ENCODE measurements around the gene CAMK4. TPM values are rescaled to one million over a fixed set of nuclear protein-coding genes. Genes with fewer than 3 reads are reported as not detected.
"Not testable (repeated sequence)": the region's sequence is repeated elsewhere in the genome, so short reads cannot be mapped to it uniquely, and the experiment has no call there.

The CAMK4 gene
- total RNA-seq, 3 donors from 2014 or later = 35.5 to 49.5 (median 36.9) TPM

GRCh38 chr5:111407562-111407961, 183.4 kb downstream of the CAMK4 start:
- no peak for ATAC-seq

GRCh38 chr5:111408817-111409216, 184.6 kb downstream of the CAMK4 start:
- Mint-ChIP-seq H3K27me3 (ENCODE audit: low read depth) (no peaks in the 10 kb centered on the region), H3K4me1 (ENCODE audit: low read depth) (peaks cover 4% of the 10 kb centered on the region), H3K36me3 (ENCODE audit: insufficient read depth) (peaks cover 32% of the 10 kb centered on the region), H3K9me3 (peaks cover 2% of the 10 kb centered on the region), H3K4me3 (no peak overlapping the region)
- ATAC-seq = no peak
- DNase-seq = no peak

More at GRCh38 chr5:111407562-111407961, 183.4 kb downstream of the CAMK4 start:
- peaks cover 4% of the 10 kb centered on the region for H3K4me1 Mint-ChIP-seq (ENCODE audit: low read depth)
- H3K27me3 Mint-ChIP-seq (ENCODE audit: low read depth) = no peaks in the 10 kb centered on the region
- H3K9me3 Mint-ChIP-seq = peaks cover 4% of the 10 kb centered on the region
- DNase-seq = no peak
- peaks cover 37% of the 10 kb centered on the region for H3K36me3 Mint-ChIP-seq (ENCODE audit: insufficient read depth)
- no peak overlapping the region for H3K4me3 Mint-ChIP-seq

- peaks cover 36% of the 10 kb centered on the region for H3K36me3 Mint-ChIP-seq (ENCODE audit: insufficient read depth)
Observed at GRCh38 chr5:111409266-111409665, 185.1 kb downstream of the CAMK4 start.

GRCh38 chr5:111410067-111410466, 185.9 kb downstream of the CAMK4 start:
- H3K4me3 Mint-ChIP-seq; H3K4me1 Mint-ChIP-seq (ENCODE audit: low read depth); ATAC-seq; H3K27me3 Mint-ChIP-seq (ENCODE audit: low read depth); H3K9me3 Mint-ChIP-seq; DNase-seq: not testable (repeated sequence)
- peaks cover 37% of the 10 kb centered on the region for H3K36me3 Mint-ChIP-seq (ENCODE audit: insufficient read depth)

More at GRCh38 chr5:111409266-111409665, 185.1 kb downstream of the CAMK4 start:
- H3K27me3 Mint-ChIP-seq (ENCODE audit: low read depth); H3K9me3 Mint-ChIP-seq; H3K4me3 Mint-ChIP-seq; ATAC-seq; DNase-seq; H3K4me1 Mint-ChIP-seq (ENCODE audit: low read depth): not testable (repeated sequence)

GRCh38 chr5:111411301-111411700, 187.1 kb downstream of the CAMK4 start:
- no peaks in the 10 kb centered on the region for H3K9me3 Mint-ChIP-seq
- H3K36me3 Mint-ChIP-seq (ENCODE audit: insufficient read depth) = peaks cover 38% of the 10 kb centered on the region
- no peak for DNase-seq
- H3K4me3 Mint-ChIP-seq = no peak overlapping the region
- H3K27me3 Mint-ChIP-seq (ENCODE audit: low read depth) = no peaks in the 10 kb centered on the region
- ATAC-seq = no peak
- peaks cover 8% of the 10 kb centered on the region for H3K4me1 Mint-ChIP-seq (ENCODE audit: low read depth)

GRCh38 chr5:111412593-111412992, 188.4 kb downstream of the CAMK4 start:
- Mint-ChIP-seq H3K36me3 (ENCODE audit: insufficient read depth) (peaks cover 33% of the 10 kb centered on the region), H3K4me3 (no peak overlapping the region), H3K4me1 (ENCODE audit: low read depth) (peaks cover 8% of the 10 kb centered on the region), H3K9me3 (peaks cover 1% of the 10 kb centered on the region), H3K27me3 (ENCODE audit: low read depth) (no peaks in the 10 kb centered on the region)
- no peak for ATAC-seq
- no peak for DNase-seq

GRCh38 chr5:111415053-111415452, 190.9 kb downstream of the CAMK4 start:
- H3K9me3 Mint-ChIP-seq = peaks cover 11% of the 10 kb centered on the region
- H3K36me3 Mint-ChIP-seq (ENCODE audit: insufficient read depth) = peaks cover 20% of the 10 kb centered on the region
- H3K4me1 Mint-ChIP-seq (ENCODE audit: low read depth) = peaks cover 4% of the 10 kb centered on the region
- DNase-seq = no peak
- H3K4me3 Mint-ChIP-seq = no peak overlapping the region
- H3K27me3 Mint-ChIP-seq (ENCODE audit: low read depth) = no peaks in the 10 kb centered on the region
- peak in 1 of 2 donors; percentile 43 for ATAC-seq

GRCh38 chr5:111422245-111422644, 198.1 kb downstream of the CAMK4 start:
- ATAC-seq (no peak), DNase-seq (no peak)
- no peak overlapping the region for H3K4me3 Mint-ChIP-seq
- H3K4me1 Mint-ChIP-seq (ENCODE audit: low read depth) = peaks cover 5% of the 10 kb centered on the region
- H3K27me3 Mint-ChIP-seq (ENCODE audit: low read depth) = no peaks in the 10 kb centered on the region
- H3K36me3 Mint-ChIP-seq (ENCODE audit: insufficient read depth) = peaks cover 38% of the 10 kb centered on the region
- peaks cover 11% of the 10 kb centered on the region for H3K9me3 Mint-ChIP-seq

GRCh38 chr5:111422747-111423720, 198.8 kb downstream of the CAMK4 start:
- peaks cover 5% of the 10 kb centered on the region for H3K9me3 Mint-ChIP-seq
- peaks cover 37% of the 10 kb centered on the region for H3K36me3 Mint-ChIP-seq (ENCODE audit: insufficient read depth)
- H3K27me3 Mint-ChIP-seq (ENCODE audit: low read depth) = no peaks in the 10 kb centered on the region
- ATAC-seq (no peak), DNase-seq (no peak)
- peaks cover 11% of the 10 kb centered on the region for H3K4me1 Mint-ChIP-seq (ENCODE audit: low read depth)
- H3K4me3 Mint-ChIP-seq = no peak overlapping the region

- Mint-ChIP-seq H3K4me1 (ENCODE audit: low read depth) (peaks cover 28% of the 10 kb centered on the region), H3K27me3 (ENCODE audit: low read depth) (no peaks in the 10 kb centered on the region), H3K4me3 (no peak overlapping the region), H3K36me3 (ENCODE audit: insufficient read depth) (peaks cover 44% of the 10 kb centered on the region), H3K9me3 (no peaks in the 10 kb centered on the region)
- ATAC-seq (no peak), DNase-seq (no peak)
Observed at GRCh38 chr5:111425205-111425604, 201.0 kb downstream of the CAMK4 start.

- DNase-seq (no peak), ATAC-seq (no peak)
- Mint-ChIP-seq H3K4me1 (ENCODE audit: low read depth) (peaks cover 44% of the 10 kb centered on the region), H3K36me3 (ENCODE audit: insufficient read depth) (peaks cover 35% of the 10 kb centered on the region), H3K27me3 (ENCODE audit: low read depth) (no peaks in the 10 kb centered on the region), H3K4me3 (no peak overlapping the region), H3K9me3 (no peaks in the 10 kb centered on the region)
Observed at GRCh38 chr5:111427762-111428161, 203.6 kb downstream of the CAMK4 start.

- no peaks in the 10 kb centered on the region for H3K27me3 Mint-ChIP-seq (ENCODE audit: low read depth)
- H3K36me3 Mint-ChIP-seq (ENCODE audit: insufficient read depth) = peaks cover 26% of the 10 kb centered on the region
- H3K4me1 Mint-ChIP-seq (ENCODE audit: low read depth) = peaks cover 38% of the 10 kb centered on the region
- H3K9me3 Mint-ChIP-seq = no peaks in the 10 kb centered on the region
- H3K4me3 Mint-ChIP-seq = no peak overlapping the region
- ATAC-seq = no peak
- DNase-seq = no peak
Observed at GRCh38 chr5:111432883-111433536, 208.8 kb downstream of the CAMK4 start.

- Mint-ChIP-seq H3K9me3 (no peaks in the 10 kb centered on the region), H3K4me1 (ENCODE audit: low read depth) (peaks cover 33% of the 10 kb centered on the region), H3K36me3 (ENCODE audit: insufficient read depth) (peaks cover 27% of the 10 kb centered on the region), H3K4me3 (no peak overlapping the region), H3K27me3 (ENCODE audit: low read depth) (no peaks in the 10 kb centered on the region)
- ATAC-seq (no peak), DNase-seq (no peak)
Observed at GRCh38 chr5:111434800-111435199, 210.6 kb downstream of the CAMK4 start.

GRCh38 chr5:111439473-111440075, 215.4 kb downstream of the CAMK4 start:
- peaks cover 28% of the 10 kb centered on the region for H3K36me3 Mint-ChIP-seq (ENCODE audit: insufficient read depth)
- no peak overlapping the region for H3K4me3 Mint-ChIP-seq
- H3K9me3 Mint-ChIP-seq = no peaks in the 10 kb centered on the region
- H3K4me1 Mint-ChIP-seq (ENCODE audit: low read depth) = peaks cover 12% of the 10 kb centered on the region
- H3K27me3 Mint-ChIP-seq (ENCODE audit: low read depth) = no peaks in the 10 kb centered on the region
- DNase-seq (no peak), ATAC-seq (no peak)
